GM18507 (cell line): ENCODE results near the gene TCF7.

ENCODE experiments used
- DNase-seq: peaks from one replicate; pipeline ENCODE4 v3.0.0; 2011; ENCODE audit warnings: low read depth; ENCODE audit not compliant: insufficient read length; ENCODE audit errors: extremely low spot score
- FAIRE-seq: peaks from 2 replicates; lab custom pipeline; 2011; peaks lifted over from hg19 to GRCh38; lab: Jason Lieb, UNC

TCF7 gene

GRCh38 chr5:134161513-134162395 lies 47.3 kb downstream of the TCF7 start:
- DNase-seq (no peak), FAIRE-seq (no peak)

GRCh38 chr5:134162592-134162991 lies 48.1 kb downstream of the TCF7 start:
- no peak for DNase-seq
- FAIRE-seq, result no peak

- no peak for FAIRE-seq
- no peak for DNase-seq
These were observed 57.5 kb downstream of the TCF7 start for GRCh38 chr5:134171972-134172371.

GRCh38 chr5:134174841-134175839 lies 60.7 kb downstream of the TCF7 start:
- DNase-seq, result no peak
- no peak for FAIRE-seq

GRCh38 chr5:134175921-134176510 lies 61.5 kb downstream of the TCF7 start:
- DNase-seq (no peak), FAIRE-seq (peak; percentile 62)

- FAIRE-seq, result peak; percentile 84
- DNase-seq, result peak; percentile 84
These were observed 62.3 kb downstream of the TCF7 start, which contains the start of gene SKP1 for GRCh38 chr5:134176511-134177368. TSS of gene SKP1 (minus strand) at chr5:134176950. CDS start at chr5:134174022, 2,928 bp downstream.

- no peak for FAIRE-seq
- no peak for DNase-seq
These were observed 63.1 kb downstream of the TCF7 start for GRCh38 chr5:134177369-134178095.

GRCh38 chr5:134178096-134178419 lies 63.6 kb downstream of the TCF7 start:
- DNase-seq, result no peak
- no peak for FAIRE-seq

GRCh38 chr5:134183481-134183880 lies 69.0 kb downstream of the TCF7 start:
- FAIRE-seq (no peak), DNase-seq (no peak)

- peak; percentile 87 for FAIRE-seq
- DNase-seq, result peak; percentile 62
These were observed 70.0 kb downstream of the TCF7 start for GRCh38 chr5:134184155-134185135.

GRCh38 chr5:134188092-134188491 lies 73.6 kb downstream of the TCF7 start:
- DNase-seq (no peak), FAIRE-seq (no peak)

GRCh38 chr5:134189031-134189430 lies 74.5 kb downstream of the TCF7 start:
- DNase-seq (no peak), FAIRE-seq (no peak)

GRCh38 chr5:134195666-134196065 lies 81.2 kb downstream of the TCF7 start:
- DNase-seq (no peak), FAIRE-seq (no peak)
